Suppressor macrophage (primary cell): Measurements from ENCODE around the gene AGBL5.
A peak's percentile ranks its signal among the peaks of the same experiment; 100 is the strongest.

ENCODE experiments used
- DNase-seq, 4 experiments: peaks; one replicate each; pipeline ENCODE4 v3.0.0-alpha.2; 2020 to 2022

The AGBL5 gene

DNA sequence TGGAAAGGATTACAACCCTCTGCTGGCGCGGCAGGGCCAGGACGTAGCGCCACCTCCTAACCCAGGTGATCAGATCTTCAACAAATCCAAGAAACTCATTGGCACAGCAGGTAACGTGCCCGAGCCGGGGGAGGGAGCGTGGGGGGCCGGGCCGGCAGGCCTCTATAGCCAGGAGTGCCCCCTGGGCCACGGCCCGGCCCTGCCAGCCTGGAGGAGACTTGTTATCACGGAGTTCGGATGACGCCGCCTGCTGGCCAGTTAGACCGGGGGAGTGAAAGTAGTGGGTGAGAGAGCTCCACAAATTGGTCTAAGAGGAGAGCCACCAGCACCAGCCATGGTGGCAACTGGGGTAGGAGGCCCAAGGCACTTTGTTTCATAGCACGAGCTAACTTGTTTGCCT, 27.3 kb upstream of the AGBL5 start:
- DNase-seq, result no peak

DNA sequence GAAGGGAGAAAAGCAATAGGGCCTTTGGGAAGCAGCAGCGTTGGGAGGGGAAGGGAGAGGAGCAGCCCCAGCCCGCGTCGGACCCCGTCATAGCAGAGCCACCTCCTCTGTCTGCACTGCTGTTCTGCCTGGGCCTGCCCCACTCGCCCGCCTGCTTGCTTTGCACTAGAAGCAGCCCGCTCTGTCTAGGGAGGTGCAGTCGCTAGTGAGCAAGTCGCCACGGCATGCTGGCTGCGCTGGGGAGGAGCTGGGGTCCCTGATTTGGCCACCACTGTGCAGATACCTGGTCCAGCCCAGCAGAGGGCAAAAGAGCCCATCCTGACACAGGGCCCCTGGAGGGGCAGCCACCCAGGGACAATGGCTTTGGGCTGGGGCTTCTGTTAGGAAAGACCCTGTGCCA, 26.7 kb upstream of the AGBL5 start:
- DNase-seq, result no peak

DNA sequence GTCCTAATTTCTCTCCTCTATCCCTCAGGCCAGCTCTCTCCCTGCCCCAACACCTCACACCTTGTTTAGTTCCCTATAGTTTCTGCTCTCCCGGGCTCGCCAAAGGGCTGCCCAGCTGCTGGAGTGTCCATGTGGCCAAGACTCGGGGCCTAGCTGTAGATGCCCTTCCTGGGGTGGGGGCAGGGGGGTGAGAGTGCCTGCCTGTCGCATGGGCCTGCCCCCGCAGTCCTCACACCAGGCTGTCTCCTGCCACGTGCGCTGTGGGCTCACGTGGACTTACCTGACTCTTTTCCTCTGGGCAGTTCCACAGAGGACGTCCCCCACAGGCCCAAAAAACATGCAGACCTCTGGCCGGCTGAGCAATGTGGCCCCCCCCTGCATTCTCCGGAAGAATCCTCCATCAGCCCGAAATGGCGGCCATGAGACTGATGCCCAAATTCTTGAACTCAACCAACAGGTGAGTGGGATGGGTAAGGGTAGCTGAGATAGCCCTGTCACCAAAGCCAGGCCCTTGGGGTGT, 26.1 kb upstream of the AGBL5 start:
- no peak for DNase-seq

- no peak for DNase-seq
Observed at GRCh38 chr2:27025861-27026851, 25.3 kb upstream of the AGBL5 start.

DNA sequence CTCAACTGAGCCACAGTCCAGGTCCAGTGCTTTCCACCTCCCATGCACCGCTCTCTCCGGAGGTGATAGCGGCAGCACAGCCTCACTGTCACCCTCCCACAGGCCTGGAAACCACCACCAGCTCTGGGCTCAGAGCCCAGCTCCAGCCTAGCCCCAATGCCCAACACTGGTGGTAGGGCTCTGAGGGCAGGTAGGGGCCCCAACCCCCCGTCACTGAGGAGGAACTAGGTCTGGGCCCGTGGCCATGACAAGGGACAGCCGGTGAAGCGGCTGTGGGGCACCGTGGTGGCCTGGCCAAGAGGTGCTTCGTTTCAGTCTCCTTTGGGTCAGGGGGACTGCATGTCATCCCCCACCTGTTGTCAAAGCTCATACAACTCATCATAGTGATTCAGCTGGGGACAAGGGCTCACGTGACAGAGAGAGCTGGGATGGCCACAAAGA, 24.2 kb upstream of the AGBL5 start:
- DNase-seq, result no peak

DNA sequence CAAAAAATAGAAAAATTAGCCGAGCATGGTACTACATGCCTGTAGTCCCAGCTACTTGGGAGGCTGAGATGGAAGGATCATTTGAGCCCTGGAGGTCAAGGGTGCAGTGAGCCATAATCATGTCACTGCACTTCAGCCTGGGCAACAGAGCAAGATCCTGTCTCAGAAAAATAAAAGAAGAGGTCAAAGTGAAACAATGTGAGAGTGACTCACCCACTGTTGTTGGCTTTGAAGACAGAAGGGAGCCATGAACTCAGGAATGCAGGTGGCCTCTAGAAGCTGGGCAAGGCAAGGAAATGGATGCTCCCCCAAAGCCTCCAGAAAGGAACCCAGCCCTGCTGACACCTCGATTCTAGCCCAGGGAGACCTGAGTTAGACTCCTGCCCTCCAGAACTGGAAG, 22.4 kb upstream of the AGBL5 start:
- DNase-seq, result no peak

DNA sequence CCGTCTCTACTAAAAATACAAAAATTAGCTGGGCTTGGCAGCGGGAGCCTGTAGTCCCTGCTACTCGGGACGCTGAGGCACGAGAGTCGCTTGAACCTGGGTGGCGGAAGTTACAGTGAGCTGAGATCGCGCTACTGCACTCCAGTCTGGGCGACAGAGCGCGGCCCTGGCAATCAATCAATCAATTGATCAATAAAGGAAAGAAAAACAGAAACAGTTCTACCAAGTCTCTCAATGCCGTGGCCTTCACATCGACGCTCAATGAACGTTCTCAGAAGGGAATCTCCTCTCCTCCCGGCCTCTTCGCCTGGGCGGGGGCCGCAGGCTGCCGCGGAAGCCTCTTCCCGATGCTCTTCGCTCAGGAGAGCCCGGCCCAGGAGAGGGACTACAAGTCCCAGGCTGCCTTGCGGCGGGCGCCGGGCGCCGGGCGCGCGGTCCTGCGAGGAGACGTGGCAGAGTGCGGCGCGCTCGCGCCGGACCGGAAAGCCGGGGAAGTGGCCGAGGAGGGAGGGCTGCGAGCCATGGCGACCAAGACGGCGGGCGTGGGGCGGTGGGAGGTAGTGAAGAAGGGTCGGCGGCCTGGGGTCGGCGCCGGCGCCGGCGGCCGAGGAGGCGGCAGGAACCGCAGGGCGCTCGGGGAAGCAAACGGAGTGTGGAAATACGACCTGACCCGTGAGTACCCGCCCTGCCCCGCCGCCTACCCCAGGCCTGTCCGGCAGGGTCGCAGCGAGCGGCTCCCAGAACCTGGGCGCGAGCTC, 18.8 kb upstream of the AGBL5 start, which contains the start of gene TMEM214:
TMEM214 (plus strand) TSS at position 471 of the 758 bp plus-strand sequence; CDS start at position 522, 51 bp downstream.
- peak; percentile 90 to 96 (median 94) for DNase-seq

GRCh38 chr2:27033253-27033852, 18.1 kb upstream of the AGBL5 start:
- no peak for DNase-seq

GRCh38 chr2:27038012-27038411, 13.5 kb upstream of the AGBL5 start:
- no peak for DNase-seq

GRCh38 chr2:27038631-27039339, 12.7 kb upstream of the AGBL5 start:
- DNase-seq, result no peak

DNA sequence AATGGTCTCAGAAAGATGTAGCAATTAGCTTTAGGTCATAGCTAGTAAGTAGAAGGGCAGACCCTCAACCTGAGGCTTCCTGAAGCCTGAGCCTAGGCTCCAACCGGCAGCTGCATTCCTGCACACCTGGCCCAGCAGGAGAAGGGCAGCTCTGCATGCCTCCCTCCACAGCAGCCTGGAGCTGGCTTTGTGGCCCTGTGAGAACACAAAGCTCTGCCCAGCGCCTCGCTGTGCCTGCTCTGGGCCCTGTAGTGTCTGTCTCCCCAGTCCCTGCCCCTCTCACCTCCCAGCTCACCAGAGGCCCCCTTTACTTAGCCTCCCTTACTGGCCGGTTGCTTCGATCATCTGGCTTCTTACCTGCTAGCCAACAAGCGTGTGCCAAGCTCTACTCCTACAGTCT, 12.0 kb upstream of the AGBL5 start:
- no peak for DNase-seq

DNA sequence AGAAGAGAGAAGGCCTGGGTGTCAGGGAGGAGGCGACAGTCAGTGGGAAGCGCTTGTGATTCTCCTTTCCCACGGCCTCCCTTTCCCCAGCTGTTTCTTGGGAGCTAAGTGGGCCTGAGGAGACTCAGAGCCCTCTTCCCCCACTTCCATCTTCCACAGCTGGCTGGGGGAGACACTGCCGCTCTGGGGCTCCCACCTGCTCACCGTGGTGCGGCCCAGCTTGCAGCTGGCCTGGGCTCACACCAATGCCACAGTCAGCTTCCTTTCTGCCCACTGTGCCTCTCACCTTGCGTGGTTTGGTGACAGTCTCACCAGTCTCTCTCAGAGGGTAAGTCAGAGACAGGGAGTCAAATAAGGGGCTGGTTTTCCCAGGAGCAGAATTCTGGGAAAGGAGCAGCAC, 11.6 kb upstream of the AGBL5 start:
- no peak for DNase-seq

DNA sequence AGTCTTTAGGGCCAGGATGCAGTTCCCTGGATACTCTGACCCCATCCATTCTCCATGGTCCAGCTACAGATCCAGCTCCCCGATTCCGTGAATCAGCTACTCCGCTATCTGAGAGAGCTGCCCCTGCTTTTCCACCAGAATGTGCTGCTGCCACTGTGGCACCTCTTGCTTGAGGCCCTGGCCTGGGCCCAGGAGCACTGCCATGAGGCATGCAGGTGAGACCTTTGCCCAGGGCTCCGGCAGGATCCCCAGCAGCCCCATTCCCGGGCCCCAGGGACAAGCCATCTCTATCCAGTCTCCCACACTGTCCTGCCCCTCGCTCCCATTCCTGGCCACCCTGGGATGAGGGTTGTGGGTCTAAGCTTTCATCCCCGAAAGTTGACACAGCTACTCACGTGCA, 11.2 kb upstream of the AGBL5 start:
- no peak for DNase-seq

DNA sequence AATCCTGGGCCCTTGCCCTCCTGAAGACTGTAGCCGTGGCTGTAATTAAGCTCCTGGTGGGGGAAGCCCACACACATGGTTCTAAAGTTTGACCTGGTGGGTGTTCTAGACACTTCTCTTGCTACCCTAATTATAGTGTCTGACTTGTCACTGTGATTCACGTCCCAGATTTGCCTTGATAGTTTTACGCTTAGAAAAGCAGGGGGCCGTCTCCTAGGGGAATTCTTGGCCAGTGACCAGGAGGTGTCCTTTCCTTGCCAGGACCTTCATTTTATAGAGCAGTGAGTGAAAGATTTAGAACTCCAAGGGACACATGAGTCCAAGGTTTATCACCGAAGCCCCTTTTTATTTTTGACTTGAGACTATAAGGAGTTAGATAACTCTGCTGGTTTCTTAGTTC, 9.7 kb upstream of the AGBL5 start:
- DNase-seq, result no peak

DNA sequence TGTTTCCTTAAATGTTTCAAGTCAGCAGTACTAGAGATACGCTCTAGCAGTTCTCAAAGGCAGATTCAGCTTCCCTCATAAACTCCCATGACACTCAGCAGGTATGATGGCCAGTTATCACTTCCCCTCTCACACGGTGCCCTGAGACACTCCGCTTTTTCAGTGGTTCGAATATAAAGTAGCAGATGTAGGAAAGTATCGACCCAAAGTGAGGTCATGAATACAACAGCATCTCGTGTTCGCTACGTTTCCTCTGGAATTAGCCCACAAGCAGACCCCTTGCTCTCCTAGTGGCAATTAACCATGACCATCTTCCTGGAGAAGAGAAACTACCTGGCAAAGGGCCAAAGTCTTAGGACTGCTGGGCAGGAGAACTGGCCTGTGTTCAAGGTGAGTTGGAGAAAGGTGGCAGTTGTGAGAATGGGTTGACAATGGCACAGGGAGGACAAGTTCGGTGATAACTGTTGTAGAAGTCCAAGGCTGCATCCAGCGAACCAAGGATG, 9.3 kb upstream of the AGBL5 start:
- DNase-seq, result no peak

- no peak for DNase-seq
Observed at GRCh38 chr2:27042985-27043634, 8.4 kb upstream of the AGBL5 start.

DNA sequence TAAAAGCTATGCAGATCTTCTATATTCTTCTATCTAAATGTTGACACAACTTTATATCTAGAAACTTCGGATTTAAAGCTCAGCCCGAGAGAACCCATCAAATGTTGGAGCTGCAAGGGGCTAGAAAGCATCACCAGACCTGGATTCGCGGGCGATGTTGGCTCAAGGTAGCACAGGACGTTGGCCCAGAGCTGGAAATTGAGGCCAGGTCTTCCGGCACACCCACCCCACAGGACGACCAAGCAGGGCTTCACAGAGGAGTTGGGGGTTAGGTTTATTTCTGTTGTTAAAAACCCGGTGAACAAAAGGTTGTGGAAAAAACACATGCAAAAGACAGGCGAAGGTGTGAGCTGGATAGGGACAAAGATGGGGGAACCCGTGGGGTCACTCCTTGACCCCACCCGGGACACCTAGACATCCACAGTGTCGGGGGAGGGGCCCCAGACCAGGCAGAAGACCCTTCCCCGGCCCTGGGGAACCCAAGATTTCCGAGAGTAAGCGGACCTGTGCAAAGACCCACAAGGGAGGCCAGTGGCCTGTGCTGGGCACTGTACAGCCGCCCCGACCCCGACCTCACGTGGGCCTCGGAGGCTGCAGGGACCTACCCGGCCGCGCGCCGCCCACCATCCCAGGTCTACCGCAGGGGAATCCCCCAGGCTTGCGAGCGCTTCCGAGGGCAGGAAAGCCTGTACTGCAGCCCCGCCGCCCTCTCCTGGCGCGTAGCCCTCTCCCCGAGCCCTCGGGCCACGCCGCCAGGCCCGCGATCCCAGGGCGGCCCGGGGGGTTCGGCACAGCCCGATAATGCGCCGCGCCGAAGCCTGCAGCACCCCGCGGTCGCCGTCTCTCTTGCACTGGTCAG, 1.8 kb upstream of the AGBL5 start:
- DNase-seq, result peak; percentile 30 to 78 (median 56)

- DNase-seq, result peak; percentile 92 to 97 (median 93)
Observed at GRCh38 chr2:27050281-27050995, 1.0 kb upstream of the AGBL5 start.

DNA sequence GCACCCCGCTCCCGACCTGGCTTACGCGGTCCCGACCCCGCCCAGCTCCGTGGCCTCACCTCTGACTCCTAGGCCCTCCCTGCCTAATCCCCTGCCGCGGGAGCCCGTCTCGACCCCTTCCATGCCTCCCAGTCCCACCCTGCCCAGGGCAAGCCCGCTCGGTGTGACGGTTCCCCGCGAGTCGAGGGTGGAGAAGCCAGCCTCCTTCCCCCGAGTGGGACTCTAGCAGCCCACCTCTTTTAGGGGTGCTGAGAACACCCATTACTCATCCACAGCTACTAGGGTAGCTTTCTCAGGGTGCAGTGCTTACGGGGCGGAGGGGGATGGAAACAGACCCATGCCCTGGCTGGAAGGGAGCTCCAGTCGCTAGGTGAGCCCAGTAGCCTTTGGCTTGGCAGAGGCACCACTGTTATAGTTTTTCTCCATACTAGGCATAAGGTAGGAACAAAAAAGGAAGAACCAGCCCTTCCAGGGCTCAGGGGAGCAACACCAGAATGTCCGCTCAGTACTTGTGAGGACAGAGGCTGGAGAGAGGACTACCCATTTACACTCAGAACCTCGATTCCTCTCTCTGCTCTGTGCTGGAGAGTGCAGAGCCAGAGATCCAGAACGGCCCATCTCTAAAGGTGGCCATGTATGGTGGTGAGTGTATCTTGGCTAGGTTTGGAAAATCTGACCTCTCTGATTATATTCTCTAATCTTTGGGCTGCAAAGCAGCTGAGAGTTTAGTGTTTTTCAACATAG, 606 bp downstream of the AGBL5 start:
- no peak for DNase-seq
